GM19468 (cell line): ENCODE results near the gene PDZD2.
"Not testable (repeated sequence)": the region's sequence is repeated elsewhere in the genome, so short reads cannot be mapped to it uniquely, and the experiment has no call there.

Experiments
- ATAC-seq: cut with Tn5 transposase; IDR thresholded peaks from one replicate; pipeline ENCODE4 v1.9.1; 2021; ENCODE audit warnings: mild to moderate bottlenecking, moderate library complexity, moderate number of reproducible peaks; ENCODE audit not compliant: unreplicated experiment; ENCODE audit errors: extremely low read depth

PDZD2 gene

GRCh38 chr5:31728806-31729205, 89.9 kb downstream of the PDZD2 start:
- ATAC-seq, result not testable (repeated sequence)

DNA sequence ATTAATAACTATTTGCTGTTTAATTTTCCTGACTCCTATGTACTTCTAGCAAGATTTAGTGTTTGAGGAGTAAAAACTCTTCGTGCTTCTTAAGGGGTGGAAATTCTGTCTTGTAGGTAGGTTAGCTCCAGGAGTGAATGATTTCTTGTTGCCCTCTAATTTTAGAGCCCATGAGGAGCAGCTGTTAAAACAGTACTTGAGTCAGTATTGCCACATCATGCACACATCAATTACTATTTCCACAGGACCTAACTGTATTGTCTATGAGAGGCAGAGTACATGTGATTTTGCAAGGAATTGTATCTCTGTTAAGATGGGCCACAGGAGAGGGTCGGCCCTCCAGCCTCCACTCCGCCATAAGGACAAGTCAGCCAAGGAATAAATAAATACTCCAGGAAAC, 91.2 kb downstream of the PDZD2 start:
- no peak for ATAC-seq

- ATAC-seq, result no peak
Measured at GRCh38 chr5:31731016-31731415, 92.1 kb downstream of the PDZD2 start.

GRCh38 chr5:31731710-31732301, 92.9 kb downstream of the PDZD2 start:
- ATAC-seq, result no peak

GRCh38 chr5:31732821-31733220, 93.9 kb downstream of the PDZD2 start:
- not testable (repeated sequence) for ATAC-seq

GRCh38 chr5:31733371-31733770, 94.4 kb downstream of the PDZD2 start:
- no peak for ATAC-seq

GRCh38 chr5:31736127-31736526, 97.2 kb downstream of the PDZD2 start:
- ATAC-seq, result no peak

GRCh38 chr5:31738199-31738598, 99.3 kb downstream of the PDZD2 start:
- no peak for ATAC-seq

DNA sequence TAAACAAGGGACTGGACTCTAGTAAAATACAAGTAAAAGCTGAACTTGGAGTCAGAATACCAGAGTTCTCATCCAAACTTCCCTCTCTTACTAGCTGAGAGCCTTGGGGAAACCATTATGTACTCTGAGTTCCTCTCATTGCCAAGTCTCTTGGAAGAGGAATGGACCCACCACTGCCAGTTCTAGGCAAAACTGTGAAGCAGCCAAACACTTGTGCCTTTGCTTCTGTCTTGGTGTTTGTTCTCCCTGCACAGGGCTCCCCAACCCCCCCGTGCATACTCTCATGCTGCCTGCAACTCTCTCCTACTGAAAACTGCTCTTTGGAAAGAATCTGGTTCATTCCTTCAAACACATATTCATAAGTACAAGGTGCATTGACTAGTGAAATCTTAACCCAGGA, 102.6 kb downstream of the PDZD2 start:
- no peak for ATAC-seq

- no peak for ATAC-seq
Measured at GRCh38 chr5:31743678-31744077, 104.7 kb downstream of the PDZD2 start.

- ATAC-seq, result no peak
Measured at GRCh38 chr5:31748458-31749172, 109.7 kb downstream of the PDZD2 start.

DNA sequence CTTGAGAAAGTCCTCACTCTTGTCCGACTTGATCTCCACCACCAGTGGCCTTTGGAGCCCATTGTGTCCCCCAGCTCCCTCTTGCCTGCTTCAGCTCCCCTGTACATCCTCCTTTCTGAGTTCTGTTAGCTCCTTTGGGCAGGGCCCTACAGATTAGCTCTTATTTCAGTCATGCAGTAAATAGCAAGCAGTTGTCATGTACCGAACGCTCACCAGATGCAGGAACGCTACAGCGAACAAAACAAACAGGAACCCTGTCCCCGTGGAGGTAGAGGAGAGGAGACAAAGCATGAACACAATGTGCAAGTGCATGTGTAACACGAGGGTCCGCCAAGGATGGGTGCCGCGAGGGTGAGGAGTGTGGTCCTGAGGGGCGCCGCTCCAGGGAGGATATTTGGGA, 111.3 kb downstream of the PDZD2 start:
- ATAC-seq, result no peak

DNA sequence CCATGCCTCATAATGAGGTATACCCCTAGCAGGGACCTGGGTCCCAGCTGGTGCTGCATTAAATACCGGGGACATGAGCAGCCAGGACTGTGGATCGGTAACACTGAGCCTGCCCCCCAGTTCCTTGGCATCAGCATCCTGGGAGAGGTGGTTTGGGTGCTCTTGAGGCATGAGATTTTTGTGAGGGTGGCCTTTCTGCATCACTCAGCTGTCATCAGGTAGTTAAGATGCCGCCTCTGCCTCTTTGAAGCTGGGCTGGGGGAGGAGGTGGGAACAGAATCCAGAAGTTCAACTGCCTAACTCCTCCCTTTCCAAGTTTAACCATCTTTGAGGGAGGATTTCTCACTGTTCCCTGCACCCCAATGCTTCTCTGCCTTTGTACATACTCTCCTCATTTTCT, 112.7 kb downstream of the PDZD2 start:
- no peak for ATAC-seq

GRCh38 chr5:31753700-31754357, 114.9 kb downstream of the PDZD2 start:
- no peak for ATAC-seq

DNA sequence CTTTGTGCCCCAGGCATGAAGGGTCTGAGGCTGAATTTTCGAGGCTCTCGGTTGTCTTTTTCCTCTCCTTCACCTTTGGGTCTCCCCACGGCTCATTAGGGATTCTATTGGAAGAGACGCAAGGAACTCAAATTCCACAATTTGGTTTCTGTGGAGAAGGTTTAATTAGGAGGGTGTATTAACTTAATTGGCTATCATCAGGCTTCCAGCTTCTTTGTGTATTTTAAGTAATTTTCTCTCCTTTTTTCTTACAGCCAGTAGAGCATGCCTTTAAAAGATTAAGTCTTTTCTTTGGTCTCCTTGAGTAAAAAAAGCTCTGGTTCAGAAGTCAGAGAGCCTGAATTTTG, 115.4 kb downstream of the PDZD2 start:
- no peak for ATAC-seq

DNA sequence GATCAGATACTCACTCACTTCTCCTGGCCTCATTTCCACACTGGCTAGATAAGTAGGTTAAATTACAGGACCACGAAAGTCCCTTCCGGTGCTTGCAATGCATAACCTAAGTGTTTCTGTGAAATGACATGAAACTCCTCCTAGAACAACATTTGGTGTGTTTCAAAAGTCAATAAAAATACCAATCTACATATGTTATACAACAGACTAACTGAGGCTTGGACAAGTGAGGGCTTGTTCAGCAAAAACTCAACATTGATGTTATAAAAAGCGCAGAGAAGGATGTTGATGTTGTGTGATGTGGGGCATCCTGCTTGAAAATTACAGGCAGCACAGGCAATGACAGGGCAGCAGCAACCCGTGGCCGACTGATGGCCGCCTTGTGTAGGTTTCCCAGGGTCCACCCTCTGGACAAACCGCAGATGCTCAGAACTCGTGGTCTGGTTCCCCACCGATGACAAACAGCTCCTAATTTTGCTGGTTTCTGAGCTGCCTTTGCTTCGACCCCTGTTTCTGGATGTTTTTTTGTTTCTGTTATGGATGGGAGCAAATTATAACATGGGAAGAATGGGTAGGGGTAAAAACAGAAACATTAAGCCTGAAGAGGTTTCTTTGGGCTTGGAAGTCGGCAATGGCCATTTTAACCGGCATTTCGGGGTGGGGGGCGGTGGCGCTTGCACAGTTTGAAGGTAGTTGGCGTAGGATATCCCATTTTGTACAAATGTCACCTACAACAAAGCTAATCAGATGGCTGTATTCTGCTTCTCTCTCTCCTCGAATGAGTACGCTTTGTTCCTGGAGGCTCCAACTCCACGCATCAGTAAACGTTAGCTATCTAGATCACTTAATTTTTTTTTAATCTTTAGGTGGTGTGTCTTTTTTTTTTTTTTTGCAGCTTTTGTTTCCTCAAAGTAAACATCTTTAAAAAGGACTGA, 116.1 kb downstream of the PDZD2 start:
- ATAC-seq, result no peak

- no peak for ATAC-seq
Measured at GRCh38 chr5:31755676-31756230, 116.8 kb downstream of the PDZD2 start.

GRCh38 chr5:31757806-31758205, 118.9 kb downstream of the PDZD2 start:
- no peak for ATAC-seq

DNA sequence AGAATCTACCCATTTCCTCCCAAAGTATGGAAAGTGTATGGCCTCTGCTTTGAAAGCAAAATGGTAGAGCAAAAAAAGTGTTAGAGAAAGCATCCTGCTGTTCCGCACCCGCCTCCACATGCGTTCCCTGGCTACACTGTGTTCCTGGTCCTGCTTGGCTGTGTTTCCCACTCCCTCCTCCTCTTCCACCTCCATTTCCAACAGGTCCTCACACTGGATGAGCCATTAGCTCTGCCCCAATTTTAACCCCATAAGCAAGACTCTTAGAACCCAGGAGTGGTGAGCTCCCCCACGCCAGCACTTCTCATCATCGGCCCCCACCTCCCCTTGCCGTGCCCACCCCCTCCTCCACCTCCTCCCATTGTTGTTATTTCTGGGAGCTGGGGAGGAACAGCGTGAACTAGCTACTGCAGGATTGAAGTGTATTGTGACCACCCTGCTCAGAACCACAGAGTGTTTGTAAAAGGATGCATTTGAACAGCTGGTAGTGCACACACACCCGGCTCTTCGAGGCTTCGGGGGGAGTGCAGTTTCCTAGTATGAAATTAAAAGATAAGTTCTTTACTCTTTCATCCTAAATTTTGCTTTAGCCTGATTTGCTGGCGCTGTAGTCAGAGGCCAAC, 120.0 kb downstream of the PDZD2 start:
- no peak for ATAC-seq

GRCh38 chr5:31759925-31760324, 121.0 kb downstream of the PDZD2 start:
- ATAC-seq, result no peak
